ENCODE measurements around the gene CDKN1A.

The CDKN1A gene

GRCh38 chr6:36725581-36725980 is 47.1 kb downstream of the CDKN1A start:
- H3K4me3 ChIP-seq (ENCODE audit: low read depth, low read length): no peak overlapping the region
- in situ Hi-C loops (cut with HindIII; ENCODE audit: low sequenced_read_pairs): no loop called here
- TF ChIP-seq CTCF (IDR thresholded peaks at IDR 0.05; ENCODE audit: low read depth, low read length, missing control alignments): no peak
- DNase-seq (ENCODE audit: low read depth): no peak

GRCh38 chr6:36727505-36728021 is 49.0 kb downstream of the CDKN1A start:
- no peak overlapping the region for H3K4me3 ChIP-seq (ENCODE audit: low read depth, low read length)
- in situ Hi-C loops (cut with HindIII; ENCODE audit: low sequenced_read_pairs): no loop called here
- DNase-seq (ENCODE audit: low read depth): peak; percentile 33
- TF ChIP-seq CTCF (IDR thresholded peaks at IDR 0.05; ENCODE audit: low read depth, low read length, missing control alignments): no peak

GRCh38 chr6:36728289-36729160 is 50.0 kb downstream of the CDKN1A start:
- no peak for TF ChIP-seq CTCF (IDR thresholded peaks at IDR 0.05; ENCODE audit: low read depth, low read length, missing control alignments)
- in situ Hi-C loops (cut with HindIII; ENCODE audit: low sequenced_read_pairs): no loop called here

GRCh38 chr6:36729161-36729524 is 50.6 kb downstream of the CDKN1A start:
- no peak overlapping the region for H3K4me3 ChIP-seq (ENCODE audit: low read depth, low read length)
- in situ Hi-C loops (cut with HindIII; ENCODE audit: low sequenced_read_pairs): no loop called here
- no peak for TF ChIP-seq CTCF (IDR thresholded peaks at IDR 0.05; ENCODE audit: low read depth, low read length, missing control alignments)
- no peak for DNase-seq (ENCODE audit: low read depth)

More at GRCh38 chr6:36728289-36729160, 50.0 kb downstream of the CDKN1A start:
- no peak for DNase-seq (ENCODE audit: low read depth)
- H3K4me3 ChIP-seq (ENCODE audit: low read depth, low read length): no peak overlapping the region

GRCh38 chr6:36730424-36731380 is 52.2 kb downstream of the CDKN1A start:
- DNase-seq (ENCODE audit: low read depth): no peak
- no peak overlapping the region for H3K4me3 ChIP-seq (ENCODE audit: low read depth, low read length)
- TF ChIP-seq CTCF (IDR thresholded peaks at IDR 0.05; ENCODE audit: low read depth, low read length, missing control alignments): no peak
- in situ Hi-C loops (cut with HindIII; ENCODE audit: low sequenced_read_pairs): no loop called here

GRCh38 chr6:36731622-36732310 is 53.3 kb downstream of the CDKN1A start:
- no peak for DNase-seq (ENCODE audit: low read depth)
- H3K4me3 ChIP-seq (ENCODE audit: low read depth, low read length): no peak overlapping the region
- in situ Hi-C loops (cut with HindIII; ENCODE audit: low sequenced_read_pairs): no loop called here
- no peak for TF ChIP-seq CTCF (IDR thresholded peaks at IDR 0.05; ENCODE audit: low read depth, low read length, missing control alignments)

Data from astrocyte of the cerebellum (primary cell).